K562 (cell line): ENCODE measurements around the gene HACL1. TPM values are rescaled to one million over a fixed set of nuclear protein-coding genes. Genes with fewer than 3 reads are reported as not detected.

ENCODE experiments used
- ATAC-seq: fragments of 200-7000 bp; cut with Tn5 transposase; 3 replicates; pipeline ENCODE4 v1.9.1; 2020; ENCODE audit warnings: moderate library complexity
- BruUV-seq: library from RNA; stranded (reverse); fragments of 400-500 nt; replicated peaks from 2 replicates; lab custom pipeline; 2021; lab: Mats Ljungman, UMichigan
- CTCF ChIA-PET: fragments of 300-600 bp; formaldehyde crosslinking; extraction: SDS; loops from one replicate; lab custom pipeline; 2021; ENCODE audit warnings: low intra/inter-chr PET ratio; lab: Yijun Ruan, JAX
- POLR2A ChIA-PET: fragments of 300-600, 350-650 bp; sonication (Branson Sonifier 250); formaldehyde crosslinking; extraction: SDS; loops from one replicate; lab custom pipeline; 2021; ENCODE audit warnings: antibody characterized with exemption, inconsistent platforms; lab: Yijun Ruan, JAX
- DNase-seq, 4 experiments: peaks; one replicate each; pipeline versions ENCODE4 v3.0.0 to v3.0.0-alpha.2; 2011 to 2018; ENCODE audit warnings: low spot score in 3 of 4, mixed read lengths in 3 of 4; ENCODE audit errors: extremely low read depth in 1 of 4
- FAIRE-seq: peaks from 2 replicates; lab custom pipeline; 2011; peaks lifted over from hg19 to GRCh38; lab: Jason Lieb, UNC
- H2AFZ ChIP-seq: 2 replicates; pipeline ENCODE4 v1.6.0; 2011; ENCODE audit warnings: low read depth, low read length, control low read depth, inconsistent platforms
- H3K27ac ChIP-seq: fragments of 200-600 bp; 3 replicates; pipeline ENCODE4 v1.8.0; 2011; ENCODE audit warnings: low read depth, mild to moderate bottlenecking, control low read depth, inconsistent platforms, low read length, moderate library complexity, mixed read lengths; ENCODE audit errors: extremely low read depth
- H3K27me3 ChIP-seq, 2 experiments: fragments of 300-600 bp in 1 of 2; 2 replicates in 1 of 2; 3 replicates in 1 of 2; pipeline versions ENCODE4 v1.6.0 to v1.8.0; 2011; ENCODE audit warnings: inconsistent platforms in 2 of 2, low read length in 2 of 2, mild to moderate bottlenecking in 1 of 2, mixed read lengths in 1 of 2, moderate library complexity in 1 of 2; ENCODE audit not compliant: control insufficient read depth in 2 of 2, insufficient read depth in 2 of 2
- H3K36me3 ChIP-seq: fragments of 300-600 bp; 3 replicates; pipeline ENCODE4 v1.8.0; 2011; ENCODE audit warnings: mild to moderate bottlenecking, low read length, inconsistent platforms; ENCODE audit not compliant: control insufficient read depth, insufficient read depth
- H3K4me1 ChIP-seq, 2 experiments: fragments of 200-600 bp in 1 of 2; replicated peaks in 1 of 2; 2 replicates in 1 of 2; 3 replicates in 1 of 2; pipeline versions ENCODE4 v1.5.1 to v1.8.0; 2011; ENCODE audit warnings: inconsistent platforms in 2 of 2, low read length in 2 of 2, mild to moderate bottlenecking in 1 of 2, mixed read lengths in 1 of 2, moderate library complexity in 1 of 2; ENCODE audit not compliant: control insufficient read depth in 2 of 2, insufficient read depth in 2 of 2
- H3K4me2 ChIP-seq: 2 replicates; pipeline ENCODE4 v1.6.1; 2011; ENCODE audit warnings: low read length, control low read depth, inconsistent platforms, mixed read lengths; ENCODE audit not compliant: insufficient read depth
- H3K4me3 ChIP-seq: fragments of 200-600 bp; sonication (generic), shearing (Covaris generic); 2 replicates; pipeline ENCODE4 v1.5.1; 2016; ENCODE audit warnings: control low read depth, inconsistent platforms
- H3K79me2 ChIP-seq: fragments of 200-600 bp; 3 replicates; pipeline ENCODE4 v1.8.0; 2011; ENCODE audit warnings: low read length, inconsistent platforms; ENCODE audit not compliant: control insufficient read depth, insufficient read depth
- H3K9ac ChIP-seq, 2 experiments: 2 replicates each; pipeline versions ENCODE4 v1.6.0 to v1.6.1; 2011; ENCODE audit warnings: low read depth in 2 of 2, low read length in 2 of 2, control low read depth in 1 of 2, inconsistent platforms in 1 of 2, mild to moderate bottlenecking in 1 of 2, mixed read lengths in 1 of 2; ENCODE audit not compliant: insufficient read depth in 1 of 2
- H3K9me1 ChIP-seq: one replicate; pipeline ENCODE4 v1.6.0; 2011; ENCODE audit warnings: inconsistent platforms, mild to moderate bottlenecking, low read length, moderate library complexity; ENCODE audit not compliant: control insufficient read depth, insufficient read depth
- H3K9me3 ChIP-seq: replicated peaks from 2 replicates; pipeline ENCODE4 v1.5.1; 2011; ENCODE audit warnings: low read depth, low read length, inconsistent platforms; ENCODE audit not compliant: control insufficient read depth, insufficient read depth
- H4K20me1 ChIP-seq: replicated peaks from 2 replicates; pipeline ENCODE4 v1.6.1; 2011; ENCODE audit warnings: low read length, inconsistent platforms, mixed read lengths; ENCODE audit not compliant: control insufficient read depth, insufficient read depth
- C11orf30 ChIP-seq: fragments of 450-650 bp; IDR thresholded peaks from 2 replicates; pipeline ENCODE4 v1.6.1; 2016; ENCODE audit warnings: low read depth, mild to moderate bottlenecking
- FOXJ2 ChIP-seq: fragments of 200-800 bp; sonication (Bioruptor generic); IDR thresholded peaks from 2 replicates; pipeline ENCODE4 v1.6.1; 2016; ENCODE audit warnings: missing genetic modification characterization, missing compliant biosample characterization
- FOXK1 ChIP-seq: sonication (generic); formaldehyde crosslinking; IDR thresholded peaks from 2 replicates; pipeline ENCODE4 v1.8.0; 2022; ENCODE audit warnings: missing genetic modification reagents, mild to moderate bottlenecking, borderline replicate concordance
- NUFIP1 ChIP-seq: fragments of 450-650 bp; IDR thresholded peaks from 2 replicates; pipeline ENCODE4 v1.6.1; 2018; ENCODE audit not compliant: partially characterized antibody
- PBX2 ChIP-seq, 2 experiments: IDR thresholded peaks in 1 of 2; conservative IDR thresholded peaks in 1 of 2; 2 replicates each; pipeline ENCODE4 v1.6.1; 2016; ENCODE audit warnings: low read depth in 2 of 2, mild to moderate bottlenecking in 1 of 2, missing compliant biosample characterization in 1 of 2, missing genetic modification characterization in 1 of 2, moderate library complexity in 1 of 2
- PKNOX1 ChIP-seq: fragments of 450-650 bp; IDR thresholded peaks from 2 replicates; pipeline ENCODE4 v1.6.1; 2016
- RBM39 ChIP-seq: fragments of 200-400 bp; formaldehyde crosslinking; optimal IDR thresholded peaks from 2 replicates; pipeline ENCODE3; 2018; ENCODE audit warnings: low read depth, low read length
- U2AF2 ChIP-seq: fragments of 200-400 bp; formaldehyde crosslinking; optimal IDR thresholded peaks from 2 replicates; pipeline ENCODE3; 2017; ENCODE audit warnings: low read depth, mild to moderate bottlenecking, low read length
- ZNF174 ChIP-seq: fragments of 250-450 bp; sonication (Bioruptor Pico); IDR thresholded peaks from 2 replicates; pipeline ENCODE4 v1.4.0; 2020; ENCODE audit warnings: mild to moderate bottlenecking
- ZNF316 ChIP-seq: fragments of 450-650 bp; IDR thresholded peaks from 2 replicates; pipeline ENCODE4 v1.6.1; 2016
- ZNF644 ChIP-seq: fragments of 200-800 bp; sonication (Bioruptor generic); IDR thresholded peaks from 2 replicates; pipeline ENCODE4 v1.6.1; 2016; ENCODE audit warnings: low read depth, missing genetic modification characterization, missing compliant biosample characterization
- WGBS: fragments of 100-300 bp; shearing (Covaris generic); methylation state at CpG from one replicate; pipeline ENCODE4 v1.1.6; 2016; ENCODE audit warnings: low coverage, mixed read lengths; ENCODE audit not compliant: insufficient coverage; ENCODE audit errors: missing lambda C conversion rate; 5-methylcytosine and 5-hydroxymethylcytosine counted together
- in situ Hi-C: fragments of 300-500 bp; cut with MboI; formaldehyde crosslinking; loops from 4 replicates; pipeline ENCODE4 v1.15.0; 2018; ENCODE audit warnings: inconsistent platforms, mixed read lengths
- intact Hi-C: fragments of 100-400 bp; cut with micrococcal nuclease; formaldehyde crosslinking; loops from 2 replicates; pipeline ENCODE4 v1.14.2; 2022
- polyA plus RNA-seq, 8 experiments: library from polyadenylated mRNA; depleted of rRNA in 4 of 8; stranded (reverse) in 5 of 8; unstranded in 3 of 8; fragments of >200 nt; fragmentation: Nextera tagmentation in 2 of 8; fragmentation: Illumina TruSeq in 1 of 8; extraction: Ambion mirVana in 2 of 8; extraction: Trizol in 1 of 8; gene quantifications; 2 replicates each; pipeline versions ENCODE4 v1.2.1 to v1.2.3, GENCODE V29; 2011 to 2014; ENCODE audit warnings: inconsistent platforms in 1 of 8, missing spikeins in 1 of 8
- total RNA-seq, 7 experiments: library from RNA; depleted of rRNA in 6 of 7; stranded (reverse); fragments of >200 nt in 6 of 7; fragmentation: Illumina TruSeq in 2 of 7; extraction: Trizol in 2 of 7; gene quantifications; 2 replicates each; pipeline versions ENCODE4 v1.2.1 to v1.2.3, GENCODE V29; 2011 to 2021; ENCODE audit warnings: low replicate concordance in 1 of 7

Gene HACL1
- total and polyA plus RNA-seq, 9 of the 15 experiments (the other 6 are each of a cell fraction or from before 2014, with no cell fraction given), result 18.9 to 61.5 (median 30.5) TPM

- FAIRE-seq, result no peak
- Histone ChIP-seq H3K36me3 (no peaks in the 10 kb centered on the region), H3K27ac (no peak overlapping the region), H3K4me1 (0 out of 5 replicates have a peak, but pooled peaks cover 0 to 2% of the 10 kb centered on the region in 2 experiments), H3K4me2 (no peak overlapping the region), H4K20me1 (no peaks in the 10 kb centered on the region), H3K9me1 (no peaks in the 10 kb centered on the region), H3K9me3 (no peaks in the 10 kb centered on the region), H3K27me3 (peaks cover 35 to 46% of the 10 kb centered on the region in 2 experiments), H3K4me3 (no peak overlapping the region), H3K79me2 (no peaks in the 10 kb centered on the region), H3K9ac (no peak overlapping the region), H2AFZ (no peak overlapping the region)
- no peak for DNase-seq
- WGBS, result 4% methylated on average over 5 of the region's 5 CpGs
- TF ChIP-seq FOXK1 (CRISPR knock-in tag) (no peak), ZNF174 (CRISPR knock-in tag) (no peak), C11orf30 (0 out of 2 replicates have a peak, but pooled peaks have one; percentile 15), PBX2 (CRISPR knock-in tag; IDR thresholded peaks at IDR 0.05; ENCODE audit: low read depth) (0 out of 2 replicates have a peak, but pooled peaks have one; percentile 6), PBX2 (tag; conservative IDR thresholded peaks at IDR 0.05; ENCODE audit: low read depth) (no peak), RBM39 (no peak), NUFIP1 (no peak), ZNF316 (peak; percentile 41; the same call in 1 of the 2 replicates), FOXJ2 (tag) (no peak), U2AF2 (no peak), PKNOX1 (peak; percentile 53; the same call in 1 of the 2 replicates), ZNF644 (no peak)
- ATAC-seq, result no peak
- BruUV-seq, result no TSS peak
- ChIA-PET CTCF (interaction anchor here (0.6 kb wide), 1 partner anchor 1560 kb away, joined by 3 read pairs; no protein-coding TSS in a partner anchor), POLR2A (interaction anchor here (1.3 to 1.4 kb wide), 2 partner anchors 14 to 15 kb away, joined by 3 to 5 read pairs; no protein-coding TSS in a partner anchor)
- intact Hi-C loops, result no loop called here
- in situ Hi-C loops, result loop anchor here (25.0 kb wide), 1 partner anchor 887 kb away; no protein-coding TSS in a partner anchor
Measured at GRCh38 chr3:15649858-15650257, 48.5 kb upstream of the HACL1 start.
